IPS-18a (cell line): ENCODE data around the gene MYO10.
"Not testable (repeated sequence)": the region's sequence is repeated elsewhere in the genome, so short reads cannot be mapped to it uniquely, and the experiment has no call there.

Source experiments
- H3K27ac ChIP-seq: one replicate; pipeline ENCODE4 v1.5.1; 2013; ENCODE audit warnings: low read length
- H3K27me3 ChIP-seq: one replicate; pipeline ENCODE4 v1.6.1; 2013; ENCODE audit warnings: mild to moderate bottlenecking, low read length; ENCODE audit not compliant: control insufficient read depth, insufficient read depth
- H3K36me3 ChIP-seq: one replicate; pipeline ENCODE4 v1.6.1; 2013; ENCODE audit warnings: low read depth, low read length; ENCODE audit not compliant: control insufficient read depth
- H3K4me1 ChIP-seq: one replicate; pipeline ENCODE4 v1.6.1; 2013; ENCODE audit warnings: low read depth, low read length; ENCODE audit not compliant: control insufficient read depth
- H3K4me3 ChIP-seq: one replicate; pipeline ENCODE4 v1.5.1; 2013; ENCODE audit warnings: low read length
- H3K9ac ChIP-seq: one replicate; pipeline ENCODE4 v1.6.1; 2013; ENCODE audit warnings: mild to moderate bottlenecking, low read length, moderate library complexity
- H3K9me3 ChIP-seq: one replicate; pipeline ENCODE4 v1.6.1; 2013; ENCODE audit warnings: low read depth, low read length; ENCODE audit not compliant: control insufficient read depth

MYO10 gene

DNA sequence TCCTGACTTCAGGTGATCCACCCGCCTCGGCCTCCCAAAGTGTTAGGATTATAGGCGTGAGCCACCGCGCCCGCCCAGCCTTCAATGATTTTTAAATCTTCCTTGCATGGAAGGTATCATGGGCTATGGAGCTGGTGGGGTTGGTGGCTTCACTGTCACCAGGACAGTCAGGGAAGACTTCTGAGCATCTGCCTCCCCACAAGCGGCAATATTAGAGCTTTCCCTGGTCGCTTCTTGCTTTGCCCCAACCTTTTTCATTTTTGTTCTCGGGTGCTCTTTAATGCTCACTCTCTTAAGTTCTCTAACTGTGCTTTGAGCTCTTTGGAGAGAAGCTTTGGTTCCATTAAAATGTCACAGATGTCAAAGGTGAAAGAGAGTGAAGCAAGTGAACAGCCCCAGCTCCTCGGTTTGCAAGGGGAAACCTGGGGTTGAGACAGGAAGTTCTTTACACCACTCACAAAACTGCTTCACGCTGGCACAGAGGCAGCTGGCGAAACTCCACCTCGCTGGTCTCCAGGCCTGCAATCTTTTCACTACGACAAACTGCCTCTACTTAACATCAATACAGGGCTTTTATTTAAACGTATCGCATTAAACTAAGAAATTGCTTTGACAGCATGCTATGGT is 176.8 kb downstream of the MYO10 start:
- Histone ChIP-seq H3K27ac (no peak overlapping the region), H3K4me3 (no peak overlapping the region), H3K27me3 (no peaks in the 10 kb centered on the region), H3K9me3 (no peaks in the 10 kb centered on the region), H3K9ac (no peak overlapping the region), H3K4me1 (peaks cover 10% of the 10 kb centered on the region), H3K36me3 (peaks cover 25% of the 10 kb centered on the region)

DNA sequence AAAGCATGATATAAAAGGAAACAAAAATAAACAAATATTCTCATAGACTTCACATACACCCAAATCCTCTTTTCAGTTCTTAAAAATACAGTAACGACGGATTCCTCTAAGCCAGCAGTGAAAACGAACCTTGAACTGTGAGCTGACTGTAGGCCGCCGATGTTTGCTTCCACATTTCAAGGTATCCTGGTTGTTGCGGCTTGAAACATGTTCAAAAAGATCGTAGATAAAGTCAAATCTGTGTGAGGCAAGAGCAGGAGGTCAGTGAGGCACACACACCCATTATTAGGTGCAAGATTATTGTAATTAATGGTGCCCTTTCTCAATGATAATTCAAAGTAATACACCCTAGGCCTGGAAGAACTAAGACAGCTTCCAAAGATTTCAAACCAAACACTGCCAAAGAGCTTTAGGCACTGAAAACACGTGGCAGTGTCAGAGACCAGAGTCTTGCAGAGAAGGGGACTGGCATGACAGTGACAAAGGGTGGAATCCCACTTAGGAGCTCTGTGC is 178.0 kb downstream of the MYO10 start:
- Histone ChIP-seq H3K27me3 (no peaks in the 10 kb centered on the region), H3K9ac (no peak overlapping the region), H3K4me3 (no peak overlapping the region), H3K27ac (no peak overlapping the region), H3K4me1 (peaks cover 14% of the 10 kb centered on the region), H3K9me3 (no peaks in the 10 kb centered on the region), H3K36me3 (peaks cover 17% of the 10 kb centered on the region)

DNA sequence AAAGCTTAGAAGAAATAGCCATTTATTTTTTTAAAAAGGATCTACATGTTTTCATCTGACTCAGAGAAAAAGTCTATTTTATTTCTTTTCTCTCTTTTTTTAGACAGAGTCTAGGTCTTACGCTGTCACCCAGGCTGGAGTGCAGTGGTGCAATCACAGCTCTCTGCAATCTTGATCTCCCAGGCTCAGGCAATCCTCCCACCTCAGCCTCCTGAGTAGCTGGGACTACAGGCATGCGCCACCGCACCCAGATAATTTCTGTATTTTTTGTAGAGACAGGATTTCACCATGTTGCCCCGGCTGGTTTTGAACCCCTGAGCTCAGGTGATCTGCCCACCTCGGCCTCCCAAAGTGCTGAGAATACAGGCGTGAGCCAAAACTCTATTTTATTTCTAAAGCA is 178.5 kb downstream of the MYO10 start:
- H3K9ac ChIP-seq, H3K4me3 ChIP-seq, H3K27ac ChIP-seq, H3K27me3 ChIP-seq, H3K9me3 ChIP-seq: not testable (repeated sequence)
- H3K4me1 ChIP-seq: peaks cover 14% of the 10 kb centered on the region
- H3K36me3 ChIP-seq: peaks cover 17% of the 10 kb centered on the region

DNA sequence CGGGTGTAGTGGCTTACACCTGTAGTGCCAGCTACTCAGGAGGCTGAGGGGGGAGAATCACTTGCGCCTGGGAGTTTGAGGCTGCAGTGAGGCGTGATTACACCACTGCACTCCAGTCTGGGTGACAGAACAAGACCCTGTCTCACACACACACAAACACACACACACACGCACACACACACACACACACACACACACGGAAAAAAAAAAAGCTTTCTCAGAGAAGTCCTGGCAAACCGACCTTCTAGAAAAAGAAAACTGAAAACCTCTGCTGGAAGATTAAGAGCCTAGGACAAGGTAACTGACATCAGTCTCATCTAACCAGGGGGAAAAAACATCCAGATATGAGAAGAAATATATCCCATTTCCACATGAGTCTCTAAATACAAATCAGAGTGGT is 178.9 kb downstream of the MYO10 start:
- Histone ChIP-seq H3K9ac (no peak overlapping the region), H3K9me3 (no peaks in the 10 kb centered on the region), H3K27ac (no peak overlapping the region), H3K4me3 (no peak overlapping the region), H3K4me1 (peaks cover 14% of the 10 kb centered on the region), H3K36me3 (peaks cover 12% of the 10 kb centered on the region), H3K27me3 (no peaks in the 10 kb centered on the region)

DNA sequence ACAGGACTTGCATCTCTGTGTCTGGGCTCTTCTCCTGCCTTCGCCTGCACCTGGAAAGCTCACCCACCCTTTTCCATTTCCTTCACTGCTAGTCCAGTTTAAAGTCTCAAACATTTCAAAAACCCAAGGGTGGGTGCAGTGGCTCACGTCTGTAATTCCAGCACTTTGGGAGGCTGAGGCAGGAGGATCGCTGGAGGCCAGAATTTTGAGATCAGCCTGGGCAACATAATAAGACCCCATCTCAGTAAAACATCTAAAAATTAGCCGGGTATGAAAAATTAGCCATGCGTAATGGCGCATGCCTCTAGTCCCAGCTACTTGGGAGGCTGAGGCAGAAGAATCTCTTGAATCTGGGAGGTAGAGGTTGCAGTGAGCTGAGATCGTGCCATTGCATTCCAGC is 179.4 kb downstream of the MYO10 start:
- H3K36me3 ChIP-seq: peaks cover 11% of the 10 kb centered on the region
- H3K9ac ChIP-seq: no peak overlapping the region

DNA sequence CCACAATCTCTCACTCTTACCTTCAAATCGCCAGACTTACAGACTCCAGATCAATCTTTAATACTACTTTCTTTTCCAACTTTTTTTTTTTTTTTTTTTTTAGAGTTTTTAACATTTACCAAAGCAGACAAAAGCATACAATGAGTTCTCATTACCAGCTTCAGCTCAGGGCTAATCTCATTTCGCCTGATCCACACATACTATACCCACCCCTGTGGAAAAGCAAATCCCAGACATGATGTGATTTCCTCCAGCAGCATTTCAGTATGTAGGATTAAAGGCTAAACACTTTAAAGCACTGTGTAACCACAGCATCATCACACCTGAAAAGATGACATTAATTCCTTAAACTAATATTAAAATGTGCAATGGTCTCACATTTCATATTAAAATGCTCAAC is 180.4 kb downstream of the MYO10 start:
- Histone ChIP-seq H3K36me3 (peaks cover 6% of the 10 kb centered on the region), H3K9me3 (no peaks in the 10 kb centered on the region), H3K9ac (no peak overlapping the region), H3K27ac (no peak overlapping the region), H3K4me1 (peaks cover 14% of the 10 kb centered on the region), H3K4me3 (no peak overlapping the region), H3K27me3 (no peaks in the 10 kb centered on the region)

More for the DNA sequence above, 179.4 kb downstream of the MYO10 start:
- Histone ChIP-seq H3K4me3 (no peak overlapping the region), H3K4me1 (peaks cover 14% of the 10 kb centered on the region), H3K27ac (no peak overlapping the region), H3K27me3 (no peaks in the 10 kb centered on the region), H3K9me3 (no peaks in the 10 kb centered on the region)

DNA sequence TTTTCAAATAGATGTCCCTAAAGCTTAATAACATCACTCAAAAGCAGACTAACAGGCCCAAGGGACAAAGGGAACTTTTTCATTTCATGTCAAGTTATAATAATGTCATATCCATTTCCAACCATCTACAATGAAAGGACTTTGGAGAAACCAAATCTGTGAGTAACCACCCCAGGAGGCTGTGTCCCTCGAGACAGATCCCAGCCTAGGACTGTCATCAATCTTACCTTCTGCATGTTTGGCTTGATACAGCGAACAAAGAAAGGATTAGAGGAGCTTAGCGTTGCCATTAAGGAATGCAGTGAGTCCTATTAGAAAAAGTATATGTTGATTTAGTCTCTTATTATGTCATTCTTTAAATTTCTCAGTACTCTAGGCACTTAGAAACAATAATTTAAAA is 181.5 kb downstream of the MYO10 start:
- no peaks in the 10 kb centered on the region for H3K9me3 ChIP-seq
- no peak overlapping the region for H3K9ac ChIP-seq
- no peak overlapping the region for H3K27ac ChIP-seq
- no peak overlapping the region for H3K4me3 ChIP-seq
- H3K27me3 ChIP-seq: no peaks in the 10 kb centered on the region
- peaks cover 4% of the 10 kb centered on the region for H3K36me3 ChIP-seq
- H3K4me1 ChIP-seq: peaks cover 11% of the 10 kb centered on the region

DNA sequence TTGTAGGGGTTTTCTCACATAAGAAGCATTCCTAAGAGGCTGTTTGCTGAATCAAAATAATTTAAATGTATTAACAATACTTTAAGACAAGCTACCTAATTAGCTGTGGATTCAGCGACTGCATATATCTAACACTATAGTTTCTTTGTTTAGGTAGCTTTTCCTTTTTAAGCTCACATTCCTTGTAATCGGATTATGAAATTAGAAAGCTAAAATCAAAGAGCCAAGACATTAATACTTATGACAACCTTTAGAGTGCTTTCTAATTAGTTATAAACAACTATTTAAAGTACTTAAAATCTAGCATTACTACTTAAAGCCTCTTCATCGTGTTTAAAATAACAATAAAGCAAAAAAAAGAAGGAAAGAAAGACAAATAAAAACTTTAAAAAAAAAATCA is 182.0 kb downstream of the MYO10 start:
- Histone ChIP-seq H3K4me3 (no peak overlapping the region), H3K27ac (no peak overlapping the region)

DNA sequence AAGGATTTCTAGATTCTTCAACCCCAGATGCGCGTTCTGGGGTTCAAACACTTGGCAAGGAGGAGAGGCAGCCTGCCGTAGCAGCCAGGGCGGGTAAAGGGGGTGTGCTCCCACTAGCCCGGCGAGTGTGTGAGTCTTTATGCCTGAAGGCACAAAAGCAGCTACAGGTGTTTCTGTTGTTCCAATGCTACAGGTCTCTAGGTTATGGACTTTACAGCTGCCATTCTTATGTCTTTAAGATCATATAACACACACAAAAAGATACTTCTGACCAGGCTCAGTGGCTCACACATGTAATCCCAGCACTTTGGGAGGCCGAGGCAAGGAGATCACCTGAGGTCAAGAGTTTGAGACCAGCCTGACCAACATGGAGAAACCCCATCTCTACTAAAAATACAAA is 185.6 kb downstream of the MYO10 start:
- no peaks in the 10 kb centered on the region for H3K9me3 ChIP-seq
- no peaks in the 10 kb centered on the region for H3K36me3 ChIP-seq
- H3K27me3 ChIP-seq: no peaks in the 10 kb centered on the region

More for the DNA sequence above, 182.0 kb downstream of the MYO10 start:
- H3K4me1 ChIP-seq: peaks cover 10% of the 10 kb centered on the region
- no peak overlapping the region for H3K9ac ChIP-seq
- H3K9me3 ChIP-seq: no peaks in the 10 kb centered on the region
- peaks cover under 1% of the 10 kb centered on the region for H3K36me3 ChIP-seq
- no peaks in the 10 kb centered on the region for H3K27me3 ChIP-seq

DNA sequence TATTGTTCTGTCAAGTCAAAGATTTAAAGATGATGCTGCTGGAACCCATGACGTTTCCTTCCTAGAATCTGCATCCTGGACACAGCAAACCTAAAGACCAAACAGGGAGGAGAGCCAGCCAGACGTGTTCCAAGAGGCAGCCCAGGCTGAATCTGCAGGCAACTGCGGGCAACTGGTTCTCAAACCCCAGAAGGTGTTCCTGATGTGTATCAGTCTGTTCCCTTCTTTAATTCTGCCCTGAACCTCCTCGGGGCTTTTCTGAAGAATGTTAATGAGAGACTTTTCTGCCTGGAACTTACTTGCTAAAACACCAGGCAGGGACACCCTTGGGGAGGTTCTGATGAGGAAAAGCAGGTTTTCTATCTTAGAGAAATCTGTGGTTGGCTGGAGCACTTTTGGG is 186.5 kb downstream of the MYO10 start:
- Histone ChIP-seq H3K4me3 (no peak overlapping the region), H3K9me3 (no peaks in the 10 kb centered on the region), H3K4me1 (peaks cover 15% of the 10 kb centered on the region), H3K36me3 (no peaks in the 10 kb centered on the region), H3K27me3 (no peaks in the 10 kb centered on the region), H3K27ac (no peak overlapping the region), H3K9ac (no peak overlapping the region)

More for the DNA sequence above, 185.6 kb downstream of the MYO10 start:
- H3K4me1 ChIP-seq: peaks cover 17% of the 10 kb centered on the region
- no peak overlapping the region for H3K4me3 ChIP-seq
- H3K27ac ChIP-seq: no peak overlapping the region
- no peak overlapping the region for H3K9ac ChIP-seq

DNA sequence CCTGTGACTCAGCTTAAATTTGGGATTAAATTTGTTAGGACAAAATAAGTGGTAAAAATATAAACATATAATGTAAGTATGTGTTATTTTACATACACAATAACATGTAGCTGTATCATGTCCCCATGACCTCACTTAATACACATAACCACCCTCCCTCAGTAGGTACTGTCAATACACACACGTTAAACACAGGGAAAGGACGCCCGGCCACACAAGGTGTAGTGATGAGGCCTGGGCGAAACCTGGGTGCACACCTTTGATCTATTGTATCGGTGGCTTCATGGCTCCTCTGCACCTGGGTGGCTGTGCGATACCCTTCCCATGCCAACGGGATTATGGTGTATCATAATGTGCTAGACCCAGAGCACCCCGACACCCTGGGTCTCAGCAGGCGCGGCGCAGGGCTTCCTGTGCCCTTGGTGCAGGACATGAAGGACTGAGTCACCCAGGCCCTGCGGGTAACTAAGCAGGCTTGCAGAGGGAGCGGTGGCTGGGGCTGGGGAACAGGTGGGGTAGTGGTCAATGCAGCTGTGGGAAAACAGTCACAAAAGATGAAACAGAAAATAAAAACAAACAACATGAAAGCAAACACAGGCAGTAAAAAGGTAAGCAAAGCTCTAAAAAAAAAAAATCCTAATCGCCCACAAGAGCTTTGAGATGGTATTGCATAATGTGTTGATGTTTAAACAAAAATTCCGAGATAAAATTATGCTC is 191.8 kb downstream of the MYO10 start:
- Histone ChIP-seq H3K4me3 (no peak overlapping the region), H3K4me1 (peaks cover 21% of the 10 kb centered on the region), H3K9ac (no peak overlapping the region), H3K27me3 (no peaks in the 10 kb centered on the region), H3K9me3 (no peaks in the 10 kb centered on the region), H3K27ac (no peak overlapping the region), H3K36me3 (no peaks in the 10 kb centered on the region)

DNA sequence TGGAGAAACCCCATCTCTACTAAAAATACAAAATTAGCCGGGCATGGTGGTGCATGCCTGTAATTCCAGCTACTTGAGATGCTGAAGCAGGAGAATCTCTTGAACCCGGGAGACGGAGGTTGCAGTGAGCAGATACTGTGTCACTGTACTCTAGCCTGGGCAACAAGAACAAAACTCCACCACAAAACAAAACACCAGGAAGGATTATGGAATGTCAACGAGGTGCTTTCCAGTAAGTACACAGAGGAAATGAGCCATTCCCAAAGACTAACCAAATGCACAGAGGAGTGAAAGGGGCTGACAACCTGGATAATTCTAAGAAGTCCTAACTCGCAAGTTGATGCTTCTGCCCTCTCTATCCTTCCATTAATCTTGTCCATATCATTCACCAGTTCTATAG is 193.2 kb downstream of the MYO10 start:
- H3K9ac ChIP-seq: peak overlapping the region; percentile 95

More for the DNA sequence above, 193.2 kb downstream of the MYO10 start:
- Histone ChIP-seq H3K36me3 (no peaks in the 10 kb centered on the region), H3K27ac (peak overlapping the region; percentile 97), H3K4me3 (no peak overlapping the region), H3K9me3 (no peaks in the 10 kb centered on the region), H3K4me1 (peaks cover 24% of the 10 kb centered on the region), H3K27me3 (no peaks in the 10 kb centered on the region)
